GM13976 (cell line): ENCODE data around the gene HTT.

ENCODE experiments used
- DNase-seq: peaks from one replicate; pipeline ENCODE4 v3.0.0; 2012; ENCODE audit warnings: low spot score
- CTCF ChIP-seq: IDR thresholded peaks from 2 replicates; pipeline ENCODE4 v1.5.1; 2012; ENCODE audit warnings: borderline replicate concordance, mild to moderate bottlenecking; ENCODE audit not compliant: insufficient read depth; ENCODE audit errors: extremely low read depth, missing control alignments, control extremely low read depth
- in situ Hi-C: fragments of 300-500 bp; cut with MboI; formaldehyde crosslinking; loops from one replicate; pipeline ENCODE4 v1.12.0; 2022; ENCODE audit warnings: low sequenced_read_pairs, mixed read lengths, inconsistent platforms; ENCODE audit not compliant: unreplicated experiment

The HTT gene

GRCh38 chr4:3232871-3233271 lies 158.4 kb downstream of the HTT start:
- in situ Hi-C loops = no loop called here
- TF ChIP-seq CTCF = no peak
- DNase-seq = no peak

GRCh38 chr4:3233391-3234071 lies 159.1 kb downstream of the HTT start:
- DNase-seq = no peak
- in situ Hi-C loops = no loop called here
- no peak for TF ChIP-seq CTCF

- in situ Hi-C loops = no loop called here
- TF ChIP-seq CTCF = no peak
- DNase-seq = no peak
Observed at GRCh38 chr4:3234171-3235029, 159.9 kb downstream of the HTT start.

- TF ChIP-seq CTCF = no peak
- no peak for DNase-seq
- in situ Hi-C loops = no loop called here
Observed at GRCh38 chr4:3235030-3235345, 160.5 kb downstream of the HTT start.

- no peak for DNase-seq
- no peak for TF ChIP-seq CTCF
- in situ Hi-C loops = no loop called here
Observed at GRCh38 chr4:3235581-3235980, 161.1 kb downstream of the HTT start.

- TF ChIP-seq CTCF = no peak
- in situ Hi-C loops = no loop called here
- DNase-seq = no peak
Observed at GRCh38 chr4:3236326-3236878, 161.9 kb downstream of the HTT start.
